ENCODE measurements around the gene ZHX3. TPM values are rescaled to one million over a fixed set of nuclear protein-coding genes. Genes with fewer than 3 reads are reported as not detected.

ZHX3 gene
- total and polyA plus RNA-seq, 2 of the 4 experiments (the other 2 are of a cell fraction) = 25.0 to 28.0 TPM

DNA sequence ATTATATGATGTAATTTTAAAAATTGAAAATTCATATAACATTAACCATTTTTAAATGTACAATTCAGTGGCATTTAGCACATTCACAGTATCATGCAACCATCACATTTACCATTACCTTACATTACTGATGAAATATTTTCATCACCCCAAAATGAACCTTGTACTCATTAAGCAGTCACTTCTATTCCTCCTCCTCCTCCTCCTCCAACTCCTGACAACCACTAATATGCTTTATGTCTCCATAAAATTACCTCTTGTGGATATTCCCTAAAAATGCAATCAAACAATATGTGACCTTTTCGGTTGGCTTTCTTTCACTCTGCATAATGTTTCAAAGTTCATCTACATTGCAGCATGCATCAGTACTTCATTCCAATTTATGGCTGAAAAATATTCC, 45.2 kb downstream of the ZHX3 start:
- Histone ChIP-seq H3K4me2 (ENCODE audit: low read depth, low read length) (no peak overlapping the region), H3K4ac (ENCODE audit: low read depth, low read length) (no peak overlapping the region), H3K14ac (replicated peaks; ENCODE audit: low read depth, low read length) (no peak overlapping the region), H3K4me3 (ENCODE audit: insufficient read depth, low read depth, low read length) (no peak overlapping the region), H2BK20ac (ENCODE audit: low read depth, low read length) (no peak overlapping the region), H4K20me1 (ENCODE audit: insufficient read depth, low read length) (no peaks in the 10 kb centered on the region; the same call in 1 of the 2 replicates), H4K5ac (ENCODE audit: low read depth, low read length) (no peak overlapping the region), H2BK15ac (ENCODE audit: low read depth, low read length) (no peak overlapping the region), H3K9me1 (ENCODE audit: insufficient read depth, low read length) (peaks cover 4% of the 10 kb centered on the region; the same call in 1 of the 2 replicates), H3K36me3 (ENCODE audit: control insufficient read depth, insufficient read depth, low read length) (peaks cover 3% of the 10 kb centered on the region; the same call in 1 of the 2 replicates), H3K9me3 (ENCODE audit: control insufficient read depth, insufficient read depth, low read length) (no peaks in the 10 kb centered on the region), H3K4me1 (ENCODE audit: control insufficient read depth, insufficient read depth, low read length) (peaks cover 7% of the 10 kb centered on the region), H2BK5ac (ENCODE audit: low read depth, low read length, poor library complexity, severe bottlenecking) (no peak overlapping the region), H4K91ac (ENCODE audit: insufficient read depth, low read depth, low read length) (no peak overlapping the region), H2AFZ (replicated peaks; ENCODE audit: low read length, poor library complexity) (no peak overlapping the region), H3K27ac (ENCODE audit: insufficient read depth, low read length) (no peak overlapping the region), H3K56ac (ENCODE audit: extremely low read depth, insufficient read depth, low read length) (no peak overlapping the region), H3K23ac (ENCODE audit: low read depth, low read length) (no peak overlapping the region), H2AK9ac (replicated peaks; ENCODE audit: low read depth, low read length, poor library complexity) (no peak overlapping the region), H3K79me1 (ENCODE audit: low read depth in 1 of 2, low read length in 2 of 2) (peaks cover 35 to 66% of the 10 kb centered on the region in 2 experiments), H2BK120ac (ENCODE audit: low read depth, low read length) (no peak overlapping the region), H2AK5ac (ENCODE audit: low read depth, low read length) (no peak overlapping the region), H4K8ac (ENCODE audit: low read depth in 2 of 2, low read length in 2 of 2) (no peak overlapping the region), H3K18ac (ENCODE audit: low read depth, low read length) (no peak overlapping the region), H3K9ac (ENCODE audit: low read depth, low read length) (no peak overlapping the region), H3K27me3 (ENCODE audit: control insufficient read depth, insufficient read depth, low read length) (no peaks in the 10 kb centered on the region)
- CTCF ChIA-PET = no interaction called here
- WGBS, 2 experiments (ENCODE audit: extremely low coverage in 2 of 2, insufficient read length in 1 of 2) = 100% methylated on average over 1 of the region's 1 CpG; no CpG with 5 or more reads in 1 of the 2 experiments
- DNase-seq (no peak), ATAC-seq (ENCODE audit: low read depth) (no peak)
- in situ Hi-C loops (cut with MboI; ENCODE audit: low sequenced_read_pairs) = no loop called here
- intact Hi-C loops (cut with micrococcal nuclease) = loop anchor here (1.0 kb wide), 1 partner anchor 9 kb away; no protein-coding TSS in a partner anchor
- BruUV-seq (replicated peaks) = no TSS peak
- no peak for TF ChIP-seq RCOR1 (IDR thresholded peaks at IDR 0.05; ENCODE audit: insufficient replicate concordance, low read length)
- TF ChIP-seq, protein P1, sequence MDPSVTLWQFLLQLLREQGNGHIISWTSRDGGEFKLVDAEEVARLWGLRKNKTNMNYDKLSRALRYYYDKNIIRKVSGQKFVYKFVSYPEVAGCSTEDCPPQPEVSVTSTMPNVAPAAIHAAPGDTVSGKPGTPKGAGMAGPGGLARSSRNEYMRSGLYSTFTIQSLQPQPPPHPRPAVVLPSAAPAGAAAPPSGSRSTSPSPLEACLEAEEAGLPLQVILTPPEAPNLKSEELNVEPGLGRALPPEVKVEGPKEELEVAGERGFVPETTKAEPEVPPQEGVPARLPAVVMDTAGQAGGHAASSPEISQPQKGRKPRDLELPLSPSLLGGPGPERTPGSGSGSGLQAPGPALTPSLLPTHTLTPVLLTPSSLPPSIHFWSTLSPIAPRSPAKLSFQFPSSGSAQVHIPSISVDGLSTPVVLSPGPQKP (IDR thresholded peaks at IDR 0.05; ENCODE audit: borderline replicate concordance, low read depth, low read length) = no peak
- TF ChIP-seq MAFK (IDR thresholded peaks at IDR 0.05; ENCODE audit: low read depth, low read length) = no peak
- no peak for TF ChIP-seq SMC3 (IDR thresholded peaks at IDR 0.05; ENCODE audit: low read depth, low read length)
- TF ChIP-seq MAZ (IDR thresholded peaks at IDR 0.05; ENCODE audit: borderline replicate concordance, low read depth, low read length) = no peak
- TF ChIP-seq USF2 (IDR thresholded peaks at IDR 0.05; ENCODE audit: low read depth, low read length) = no peak
- TF ChIP-seq, protein P2, sequence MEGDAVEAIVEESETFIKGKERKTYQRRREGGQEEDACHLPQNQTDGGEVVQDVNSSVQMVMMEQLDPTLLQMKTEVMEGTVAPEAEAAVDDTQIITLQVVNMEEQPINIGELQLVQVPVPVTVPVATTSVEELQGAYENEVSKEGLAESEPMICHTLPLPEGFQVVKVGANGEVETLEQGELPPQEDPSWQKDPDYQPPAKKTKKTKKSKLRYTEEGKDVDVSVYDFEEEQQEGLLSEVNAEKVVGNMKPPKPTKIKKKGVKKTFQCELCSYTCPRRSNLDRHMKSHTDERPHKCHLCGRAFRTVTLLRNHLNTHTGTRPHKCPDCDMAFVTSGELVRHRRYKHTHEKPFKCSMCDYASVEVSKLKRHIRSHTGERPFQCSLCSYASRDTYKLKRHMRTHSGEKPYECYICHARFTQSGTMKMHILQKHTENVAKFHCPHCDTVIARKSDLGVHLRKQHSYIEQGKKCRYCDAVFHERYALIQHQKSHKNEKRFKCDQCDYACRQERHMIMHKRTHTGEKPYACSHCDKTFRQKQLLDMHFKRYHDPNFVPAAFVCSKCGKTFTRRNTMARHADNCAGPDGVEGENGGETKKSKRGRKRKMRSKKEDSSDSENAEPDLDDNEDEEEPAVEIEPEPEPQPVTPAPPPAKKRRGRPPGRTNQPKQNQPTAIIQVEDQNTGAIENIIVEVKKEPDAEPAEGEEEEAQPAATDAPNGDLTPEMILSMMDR (conservative IDR thresholded peaks at IDR 0.05; ENCODE audit: low read depth, low read length) = no peak
- dilution Hi-C loops (cut with HindIII; ENCODE audit: low sequenced_read_pairs, unreplicated experiment) = no loop called here
- POLR2A ChIA-PET (ENCODE audit: unreplicated experiment) = no interaction called here
